Measurements from ENCODE around the gene SMARCAD1. TPM values are rescaled to one million over a fixed set of nuclear protein-coding genes. Genes with fewer than 3 reads are reported as not detected.
"Not testable (repeated sequence)": the region's sequence is repeated elsewhere in the genome, so short reads cannot be mapped to it uniquely, and the experiment has no call there.

The SMARCAD1 gene
- polyA plus RNA-seq, 4 donors, result 52.9 to 69.9 (median 59.6) TPM

DNA sequence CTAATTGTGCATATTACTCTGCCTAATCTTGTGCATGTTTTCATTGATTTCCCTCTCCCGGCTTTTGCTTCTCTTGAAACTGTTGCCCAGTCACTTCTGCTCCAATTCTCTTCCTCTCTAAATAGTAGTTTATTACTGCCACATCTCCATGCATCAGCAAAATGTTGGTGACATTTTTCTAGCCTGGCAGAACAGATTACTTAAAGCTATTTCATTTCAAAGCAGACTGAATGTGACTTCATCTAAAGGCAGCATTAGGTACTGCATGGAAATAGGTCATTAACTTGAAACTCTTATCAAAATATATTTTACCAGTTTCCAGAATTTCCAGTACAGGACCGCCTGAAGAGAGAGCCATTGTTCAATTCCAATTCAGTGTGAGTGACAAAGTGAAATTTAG lies 82.6 kb downstream of the SMARCAD1 start:
- DNase-seq (ENCODE audit: low read depth in 4 of 4, low spot score in 2 of 4), result no peak

DNA sequence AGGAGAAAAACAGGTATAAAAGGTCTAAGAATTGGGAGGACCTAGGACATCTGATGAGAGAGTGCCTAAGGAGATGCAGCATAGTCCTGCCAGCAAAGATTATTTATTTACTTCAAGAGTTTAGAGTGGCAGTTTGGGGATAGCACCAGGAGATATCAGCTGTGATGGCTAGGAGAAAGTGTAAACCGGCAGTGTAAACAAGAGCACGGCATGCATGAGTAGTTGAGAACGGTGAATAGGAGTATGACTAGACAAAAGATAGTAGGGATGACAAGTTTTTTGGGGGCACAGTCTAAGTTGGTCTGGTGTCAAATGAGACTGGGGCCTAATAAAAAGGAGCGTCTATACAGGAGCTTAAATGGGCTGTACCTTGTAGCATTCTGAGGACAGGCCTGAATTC lies 86.3 kb downstream of the SMARCAD1 start:
- DNase-seq (ENCODE audit: low read depth in 4 of 4, low spot score in 2 of 4), result not testable (repeated sequence)

DNA sequence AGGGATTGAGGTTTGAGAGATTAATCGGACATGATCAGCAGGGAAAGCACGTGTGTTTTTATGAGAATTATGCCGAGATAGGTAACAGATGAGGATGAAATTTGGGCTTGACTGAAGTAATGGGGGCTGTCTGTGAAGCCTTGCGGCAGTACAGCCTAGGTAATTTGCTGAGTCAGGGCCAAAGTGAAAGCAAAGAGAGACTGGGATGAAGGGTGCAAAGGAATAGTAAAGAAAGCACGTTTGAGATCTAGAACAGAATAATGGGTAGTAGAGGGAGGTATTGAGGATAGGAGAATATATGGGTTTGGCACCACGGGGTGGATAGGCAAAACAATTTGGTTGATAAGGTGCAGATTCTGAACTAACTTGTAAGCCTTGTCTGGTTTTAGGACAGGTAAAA lies 87.8 kb downstream of the SMARCAD1 start:
- DNase-seq (ENCODE audit: low read depth in 4 of 4, low spot score in 2 of 4), result not testable (repeated sequence)

DNA sequence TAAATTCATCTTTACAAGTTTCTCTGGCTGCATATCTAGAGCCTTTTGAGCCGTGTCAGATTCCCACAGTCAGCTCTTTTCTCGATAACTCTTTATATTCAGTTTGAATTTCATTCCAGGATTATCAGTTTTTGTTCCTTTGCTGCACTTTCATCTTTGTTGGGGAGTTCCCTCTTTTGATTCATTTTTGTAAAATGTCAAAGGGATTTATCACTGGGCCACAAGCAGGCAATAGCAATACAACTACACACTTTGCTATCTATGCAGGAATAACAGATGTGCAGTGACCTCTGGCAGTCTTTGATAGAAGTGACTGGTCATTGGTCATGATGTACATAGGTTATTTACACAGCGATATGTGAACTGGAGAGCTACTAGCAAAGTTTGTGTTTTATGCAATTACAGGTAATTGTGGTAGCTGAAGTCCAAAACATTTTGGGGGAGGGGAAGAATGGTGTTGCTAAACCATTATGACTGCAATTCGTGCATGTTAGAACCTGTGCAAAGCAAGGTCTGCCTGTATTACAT lies 91.1 kb downstream of the SMARCAD1 start:
- DNase-seq (ENCODE audit: low read depth in 4 of 4, low spot score in 2 of 4), result no peak

DNA sequence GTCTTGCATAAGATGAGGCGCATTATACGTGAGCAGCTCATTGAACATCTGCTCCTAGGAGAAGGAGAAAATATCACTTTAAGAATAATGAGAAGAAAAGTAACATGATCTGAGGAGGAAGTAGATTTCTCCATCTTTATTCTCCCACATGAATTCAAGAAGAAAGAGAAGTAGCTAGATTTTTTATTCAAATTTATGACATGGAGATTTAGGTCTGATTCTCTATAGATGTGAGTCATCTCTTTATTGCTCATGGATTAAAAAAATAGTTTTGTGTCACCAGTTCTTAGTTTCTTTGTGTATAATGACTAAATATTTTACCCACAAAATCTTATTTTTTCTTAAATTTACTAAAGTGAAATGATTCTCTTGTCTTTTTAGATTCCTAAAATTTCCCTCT lies 94.5 kb downstream of the SMARCAD1 start:
- DNase-seq (ENCODE audit: low read depth in 4 of 4, low spot score in 2 of 4), result no peak

DNA sequence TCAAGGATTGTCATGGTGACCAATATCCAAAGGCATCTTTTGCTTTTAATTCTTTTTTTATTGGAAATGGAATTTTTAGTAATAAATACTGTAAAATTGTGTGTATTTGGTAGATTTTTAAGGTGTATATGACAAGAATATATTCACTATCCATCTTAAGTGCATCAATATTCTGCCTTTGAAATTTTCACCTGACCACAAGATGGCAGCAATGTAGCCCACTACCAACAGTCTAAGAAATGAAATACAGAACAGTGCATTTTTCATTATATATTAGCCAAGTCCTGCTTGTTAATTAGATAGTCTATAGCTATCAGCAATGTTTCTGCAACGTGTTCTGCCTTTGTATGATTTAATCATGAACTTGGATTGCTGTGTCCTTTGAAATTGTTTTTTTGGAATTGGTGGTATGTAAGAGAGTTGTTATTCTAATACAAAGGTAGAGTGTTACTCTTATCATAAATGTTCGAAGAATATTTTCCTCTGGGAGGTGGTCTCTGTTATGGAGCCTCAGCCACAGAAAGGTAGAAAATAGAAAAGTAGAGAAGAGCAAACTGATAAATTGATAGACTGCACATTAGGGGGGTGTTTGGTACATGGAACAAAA lies 96.8 kb downstream of the SMARCAD1 start:
- DNase-seq (ENCODE audit: low read depth in 4 of 4, low spot score in 2 of 4), result peak in 2 of 4 donors; percentile 13 to 20

DNA sequence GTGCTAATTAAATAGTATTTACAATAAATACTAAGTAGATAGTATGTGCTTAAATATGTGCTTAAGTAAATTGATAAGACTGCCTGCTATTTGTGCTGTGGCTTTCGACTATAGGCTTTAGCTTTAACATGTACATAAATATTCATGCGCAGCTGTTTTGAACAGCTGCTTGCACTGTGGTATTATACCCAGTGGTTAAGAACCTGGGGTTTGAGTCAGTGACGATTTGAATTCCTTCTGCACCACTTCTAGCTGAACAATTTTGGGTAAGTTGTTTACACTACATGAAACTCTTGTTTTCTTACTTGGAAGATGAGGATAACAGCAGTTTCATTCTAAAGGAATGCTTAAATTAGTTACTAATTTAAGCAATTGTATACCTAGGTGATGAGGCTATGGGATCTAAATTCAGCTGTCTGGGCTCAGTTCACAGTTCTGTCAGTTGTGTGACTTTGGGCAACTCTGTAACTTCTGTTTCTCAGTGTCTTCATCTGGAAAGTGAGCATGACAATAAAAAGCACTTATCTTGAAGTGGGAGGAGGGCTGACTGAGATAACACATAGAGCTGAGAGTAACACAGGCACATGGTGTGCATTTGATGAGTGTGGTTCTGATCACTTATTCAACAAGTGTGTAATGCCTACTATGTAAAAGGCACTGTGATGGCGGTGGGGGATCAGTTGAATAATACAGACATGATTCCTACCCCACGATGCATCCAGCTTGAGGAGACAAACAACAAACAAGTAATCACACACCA lies 98.0 kb downstream of the SMARCAD1 start:
- DNase-seq (ENCODE audit: low read depth in 4 of 4, low spot score in 2 of 4), result no peak

DNA sequence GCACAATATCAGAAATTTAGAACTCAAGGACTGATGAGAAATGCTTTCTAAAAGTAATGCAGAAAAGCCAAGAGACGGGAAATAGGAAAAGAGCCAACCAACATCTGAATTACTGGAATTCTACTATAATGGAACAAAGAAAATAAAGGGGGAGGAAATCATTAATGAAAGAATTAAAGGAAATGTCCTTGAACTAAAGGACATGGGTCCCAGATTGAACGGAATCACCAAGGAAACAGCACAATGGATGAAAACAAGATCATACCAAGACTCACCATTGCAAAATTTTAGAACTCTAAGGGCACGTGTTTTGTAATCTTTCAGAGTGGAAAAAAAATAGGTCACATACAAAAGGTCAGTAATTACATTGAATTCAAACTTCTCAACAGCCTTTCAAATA lies 99.0 kb downstream of the SMARCAD1 start:
- DNase-seq (ENCODE audit: low read depth in 4 of 4, low spot score in 2 of 4), result no peak

DNA sequence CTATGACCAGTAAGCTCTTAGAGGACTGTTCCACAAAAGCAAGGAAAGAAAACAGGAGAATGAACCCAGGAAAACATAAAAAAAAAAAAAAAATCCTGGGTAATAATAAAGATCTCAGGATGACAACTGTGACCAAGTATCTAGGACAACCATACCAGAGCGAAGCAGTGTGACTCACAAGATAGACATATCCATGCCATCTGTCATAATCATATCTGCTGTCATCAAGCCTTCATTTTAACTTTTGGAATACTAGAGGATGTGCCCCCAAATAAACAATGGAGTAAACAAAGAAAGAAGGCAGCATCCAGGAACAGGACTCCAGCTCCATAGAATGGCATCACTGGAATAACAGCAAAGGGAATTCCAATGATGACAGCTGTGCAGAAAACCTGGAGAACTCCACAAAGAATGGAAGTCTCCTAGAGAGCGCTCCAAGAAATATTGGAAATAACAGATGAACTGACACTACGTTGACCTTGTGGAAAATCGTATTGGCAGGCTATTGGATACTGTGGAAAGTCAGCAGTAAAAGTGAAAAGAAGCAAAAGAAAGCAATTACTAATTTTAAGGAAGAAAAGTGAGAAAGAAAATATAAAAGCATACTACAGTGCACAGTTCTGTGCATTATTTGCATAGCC lies 99.7 kb downstream of the SMARCAD1 start:
- no peak for DNase-seq (ENCODE audit: low read depth in 4 of 4, low spot score in 2 of 4)

DNA sequence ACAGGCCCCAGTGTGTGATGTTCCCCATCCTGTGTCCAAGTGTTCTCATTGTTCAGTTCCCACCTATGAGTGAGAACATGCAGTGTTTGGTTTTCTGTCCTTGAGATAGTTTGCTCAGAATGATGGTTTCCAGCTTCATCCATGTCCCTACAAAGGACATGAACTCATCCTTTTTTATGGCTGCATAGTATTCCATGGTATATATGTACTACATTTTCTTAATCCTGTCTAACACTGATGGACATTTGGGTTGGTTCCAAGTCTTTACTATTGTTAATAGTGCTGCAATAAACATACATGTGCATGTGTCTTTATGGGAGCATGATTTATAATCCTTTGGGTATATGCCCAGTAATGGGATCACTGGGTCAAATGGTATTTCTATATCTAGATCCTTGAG lies 112.3 kb downstream of the SMARCAD1 start:
- DNase-seq (ENCODE audit: low read depth in 4 of 4, low spot score in 2 of 4), result not testable (repeated sequence)

DNA sequence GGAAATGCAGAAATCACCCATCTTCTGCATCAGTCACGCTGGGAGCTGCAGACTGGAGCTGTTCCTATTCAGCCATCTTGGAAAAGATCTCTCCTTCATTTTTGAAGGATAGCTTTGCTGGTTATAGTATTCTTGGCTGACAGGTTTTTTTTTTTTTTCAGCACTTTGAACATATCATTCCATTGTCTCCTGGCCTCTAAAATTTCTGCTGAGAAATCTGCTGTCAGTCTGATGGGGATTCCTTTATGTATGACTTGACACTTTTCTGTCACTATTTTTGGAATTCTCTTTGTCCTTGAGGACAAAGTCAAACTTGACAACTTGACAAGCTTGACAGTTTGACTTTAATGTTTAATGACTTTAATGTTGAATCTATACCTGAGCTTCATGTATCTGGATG lies 118.2 kb downstream of the SMARCAD1 start:
- no peak for DNase-seq (ENCODE audit: low read depth in 4 of 4, low spot score in 2 of 4)

DNA sequence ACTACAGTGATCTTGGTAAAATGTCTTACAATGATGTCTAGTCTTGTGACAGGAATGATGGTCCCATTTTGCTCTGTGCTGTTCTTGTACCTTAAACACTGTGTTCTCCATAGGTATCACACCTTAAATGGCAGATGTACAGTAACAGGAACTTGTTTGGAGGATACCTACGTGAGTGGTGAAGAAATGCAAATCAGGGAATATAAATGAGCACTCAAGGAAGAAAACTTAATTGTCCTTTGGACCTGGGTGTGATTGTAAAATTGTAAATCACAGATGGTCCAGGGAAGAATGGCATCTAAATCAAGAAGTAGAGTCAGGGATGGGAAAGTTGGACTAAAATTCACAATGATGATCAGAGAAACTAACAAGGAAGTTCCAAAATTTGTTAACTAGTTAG lies 122.3 kb downstream of the SMARCAD1 start:
- DNase-seq (ENCODE audit: low read depth in 4 of 4, low spot score in 2 of 4), result no peak

DNA sequence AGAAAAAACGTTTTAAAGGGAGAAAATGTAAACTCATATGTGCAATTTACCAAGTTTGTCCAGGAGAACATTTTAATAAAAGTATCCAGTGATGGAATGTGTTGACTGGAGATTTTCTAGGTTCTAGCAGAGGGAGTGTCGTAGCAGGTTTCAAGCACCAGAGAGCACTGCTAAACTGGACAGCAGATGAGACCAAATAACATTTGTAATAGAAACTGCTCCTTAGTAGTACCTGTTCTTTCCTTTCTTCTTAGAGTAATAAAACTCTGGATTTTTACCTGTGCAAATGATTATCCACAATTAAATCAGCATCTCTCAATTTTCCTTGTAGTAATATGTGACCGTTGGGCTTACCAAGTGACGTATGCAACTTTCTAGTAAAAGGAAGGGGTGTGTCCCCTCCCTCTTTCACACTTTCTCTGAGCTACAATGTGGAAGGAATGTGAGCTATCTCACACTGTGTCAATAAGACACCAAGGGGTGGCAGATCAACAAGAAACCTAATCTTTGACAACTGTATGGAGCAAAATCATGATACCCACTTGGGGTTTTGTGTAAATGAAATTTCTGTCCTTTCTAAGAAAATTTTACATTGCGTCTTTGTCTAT lies 125.4 kb downstream of the SMARCAD1 start:
- no peak for DNase-seq (ENCODE audit: low read depth in 4 of 4, low spot score in 2 of 4)

DNA sequence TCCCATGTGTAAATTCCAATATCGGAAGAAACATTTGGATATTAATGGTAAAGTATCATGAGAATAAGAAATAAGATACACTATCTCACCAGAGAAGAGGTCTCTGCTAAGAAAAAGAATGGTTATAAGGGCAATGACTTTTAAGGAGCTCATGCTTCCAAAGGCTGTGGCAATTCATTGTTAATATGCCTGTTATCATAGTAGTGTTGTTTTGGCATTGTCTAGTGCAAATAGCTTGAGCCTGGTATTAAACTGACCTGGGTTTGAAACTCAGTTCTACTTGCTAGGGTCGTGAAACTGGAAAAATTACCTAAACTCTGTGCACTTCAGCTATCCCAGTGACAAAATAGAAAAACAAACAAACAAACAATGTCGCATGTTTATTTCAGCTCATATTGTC lies 126.2 kb downstream of the SMARCAD1 start:
- no peak for DNase-seq (ENCODE audit: low read depth in 4 of 4, low spot score in 2 of 4)

DNA sequence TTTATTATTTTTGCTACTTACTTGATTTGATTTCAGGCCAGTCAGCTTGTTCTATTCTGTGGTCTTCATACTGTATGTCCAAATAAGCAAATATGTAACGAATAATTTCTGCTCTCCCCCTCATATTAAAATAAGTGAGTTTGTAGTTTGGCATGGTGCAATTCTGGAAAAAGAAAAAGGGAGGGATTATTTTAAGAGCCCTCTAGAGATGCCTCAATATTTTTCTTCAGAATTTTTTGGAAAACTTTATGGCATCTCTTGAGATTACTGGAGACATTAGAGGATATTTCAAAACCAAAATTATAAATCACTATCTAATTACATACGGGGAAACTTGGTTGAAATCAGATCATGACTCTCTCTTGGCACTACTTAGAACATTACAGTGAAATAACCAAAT lies 126.8 kb downstream of the SMARCAD1 start:
- DNase-seq (ENCODE audit: low read depth in 4 of 4, low spot score in 2 of 4), result no peak

DNA sequence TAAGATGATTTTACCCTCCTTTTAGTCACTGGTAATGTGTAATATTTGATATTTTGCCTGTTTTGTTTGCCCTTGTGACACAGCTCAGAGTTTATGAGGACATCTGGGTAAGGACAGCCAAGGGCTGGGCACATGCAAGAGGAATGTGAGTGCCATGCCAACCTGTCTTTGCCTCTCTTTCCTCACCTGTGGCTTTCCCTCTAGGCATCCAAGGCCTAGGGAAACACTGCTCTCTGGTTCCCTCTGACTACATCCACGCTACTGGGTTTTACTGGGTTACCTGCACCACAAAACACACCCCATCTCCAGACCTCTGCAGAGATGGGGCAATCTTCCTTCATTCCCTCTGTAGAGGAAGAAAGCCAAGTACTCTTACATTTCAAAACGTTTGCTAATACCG lies 127.3 kb downstream of the SMARCAD1 start:
- DNase-seq (ENCODE audit: low read depth in 4 of 4, low spot score in 2 of 4), result no peak

DNA sequence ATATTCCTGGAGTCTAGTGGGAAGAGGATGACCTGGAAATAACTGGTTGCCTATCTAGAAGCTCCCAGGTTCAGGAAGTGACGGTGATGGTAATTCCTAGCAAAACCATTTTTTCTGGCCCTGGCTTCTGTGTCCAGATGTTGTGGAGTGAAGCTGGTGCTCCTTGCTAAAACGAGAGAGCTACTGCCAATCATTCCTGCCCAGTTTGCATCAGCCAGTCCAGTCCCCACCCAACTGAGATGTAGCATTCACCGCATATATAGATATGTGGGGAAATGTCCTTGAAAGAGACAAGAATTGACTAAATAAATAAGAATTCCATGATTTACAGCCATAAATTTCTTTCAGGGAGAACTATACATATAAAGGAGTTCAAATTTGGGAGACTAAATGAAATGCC lies 128.6 kb downstream of the SMARCAD1 start:
- DNase-seq (ENCODE audit: low read depth in 4 of 4, low spot score in 2 of 4), result no peak

DNA sequence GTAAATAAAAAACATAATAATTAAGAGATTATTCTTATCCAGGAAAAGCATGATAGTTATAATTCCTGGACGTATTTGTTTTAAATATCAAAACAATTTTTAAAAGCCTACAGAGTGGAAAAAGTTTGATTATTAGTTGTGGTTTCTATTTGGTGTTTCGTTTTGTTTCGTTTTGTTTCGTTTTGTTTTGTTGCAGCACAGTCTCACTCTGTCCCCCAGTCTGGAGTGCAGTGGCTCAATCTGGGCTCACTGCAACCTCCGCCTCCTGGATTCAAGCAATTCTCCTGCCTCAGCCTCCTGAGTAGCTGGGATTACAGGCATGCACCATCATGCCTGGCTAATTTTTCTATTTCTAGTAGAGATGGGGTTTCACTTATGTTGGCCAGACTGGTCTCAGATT lies 129.1 kb downstream of the SMARCAD1 start:
- DNase-seq (ENCODE audit: low read depth in 4 of 4, low spot score in 2 of 4), result not testable (repeated sequence)

DNA sequence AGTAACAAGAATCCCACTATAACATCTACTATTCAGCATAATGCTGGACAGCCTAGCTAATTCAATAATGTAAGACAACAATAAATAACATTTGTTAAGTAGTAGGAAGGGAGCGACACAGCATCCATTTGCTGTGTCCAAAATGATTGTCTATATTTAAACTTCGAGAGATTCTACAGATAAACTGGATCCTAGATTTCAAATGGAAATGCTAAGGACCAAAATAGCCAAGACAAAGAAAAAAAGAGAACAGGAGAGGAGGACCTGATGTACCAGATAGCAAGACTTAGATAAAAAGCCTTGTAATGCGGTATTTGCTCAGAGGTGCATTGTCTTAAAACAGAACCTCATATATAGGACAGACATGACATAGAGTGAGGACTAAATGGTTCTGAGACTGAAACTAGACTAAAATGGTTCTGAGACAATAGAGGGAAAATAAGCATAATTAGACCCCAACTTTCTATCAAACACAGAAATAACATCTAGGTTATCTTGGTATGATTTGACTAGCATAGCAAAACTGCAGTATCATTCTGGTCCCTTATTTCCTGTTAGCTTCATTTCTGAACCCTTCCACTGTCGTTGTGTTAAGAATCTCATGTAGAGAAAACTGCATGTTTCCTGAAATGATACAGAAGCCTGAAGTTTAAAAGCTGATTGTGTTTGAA lies 131.2 kb downstream of the SMARCAD1 start:
- DNase-seq (ENCODE audit: low read depth in 4 of 4, low spot score in 2 of 4), result no peak

DNA sequence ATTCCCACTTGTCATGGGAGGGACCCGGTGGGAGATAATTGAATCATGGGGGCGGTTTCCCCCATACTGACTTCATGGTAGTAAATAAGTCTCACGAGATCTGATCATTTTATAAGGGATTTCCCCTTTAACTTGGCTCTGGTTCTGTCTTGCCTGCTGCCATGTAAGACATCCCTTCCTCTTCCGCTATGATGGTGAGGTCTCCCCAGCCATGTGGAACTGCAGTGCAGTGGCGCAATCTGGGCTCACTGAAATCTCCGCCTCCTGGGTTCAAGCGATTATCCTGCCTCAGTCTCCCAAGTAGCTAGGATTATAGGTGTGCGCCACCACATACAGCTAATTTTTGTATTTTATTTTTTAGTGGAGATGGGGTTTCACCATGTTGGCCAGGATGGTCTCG lies 132.1 kb downstream of the SMARCAD1 start:
- DNase-seq (ENCODE audit: low read depth in 4 of 4, low spot score in 2 of 4), result no peak

Measured in left renal cortex interstitium (tissue), 4 donors.